H9 (cell line): ENCODE results near the gene RPA1. TPM values are rescaled to one million over a fixed set of nuclear protein-coding genes. Genes with fewer than 3 reads are reported as not detected.

Source experiments
- DNase-seq: peaks from one replicate; pipeline ENCODE4 v3.0.0-alpha.2; 2017
- H2AFZ ChIP-seq: one replicate; pipeline ENCODE4 v1.6.1; 2013; ENCODE audit warnings: mild to moderate bottlenecking, low read length, control low read depth, moderate library complexity
- H2AK5ac ChIP-seq: 2 replicates; pipeline ENCODE4 v1.6.1; 2013; ENCODE audit warnings: low read length, control low read depth, mixed read lengths; ENCODE audit not compliant: insufficient read length
- H2BK120ac ChIP-seq: one replicate; pipeline ENCODE4 v1.6.1; 2013; ENCODE audit warnings: low read depth, mild to moderate bottlenecking, low read length, control low read depth, inconsistent platforms; ENCODE audit not compliant: poor library complexity, severe bottlenecking
- H2BK12ac ChIP-seq: 2 replicates; pipeline ENCODE4 v1.6.1; 2013; ENCODE audit warnings: low read length, control low read depth, mixed read lengths, low read depth; ENCODE audit not compliant: insufficient read length
- H2BK15ac ChIP-seq: 2 replicates; pipeline ENCODE4 v1.6.1; 2013; ENCODE audit warnings: low read depth, low read length, control low read depth
- H2BK20ac ChIP-seq: one replicate; pipeline ENCODE4 v1.6.1; 2013; ENCODE audit warnings: low read depth, mild to moderate bottlenecking, low read length, control low read depth, inconsistent platforms; ENCODE audit not compliant: poor library complexity, severe bottlenecking
- H2BK5ac ChIP-seq: 2 replicates; pipeline ENCODE4 v1.6.1; 2013; ENCODE audit warnings: low read length, control low read depth, mixed read lengths; ENCODE audit not compliant: insufficient read length
- H3K14ac ChIP-seq: 2 replicates; pipeline ENCODE4 v1.6.1; 2013; ENCODE audit warnings: low read length, control low read depth; ENCODE audit not compliant: insufficient read depth
- H3K18ac ChIP-seq: 2 replicates; pipeline ENCODE4 v1.6.1; 2013; ENCODE audit warnings: low read depth, mild to moderate bottlenecking, mixed read lengths, low read length, control low read depth; ENCODE audit not compliant: insufficient read length
- H3K23ac ChIP-seq: 2 replicates; pipeline ENCODE4 v1.6.1; 2013; ENCODE audit warnings: low read length, control low read depth, mixed read lengths, low read depth; ENCODE audit not compliant: insufficient read length
- H3K23me2 ChIP-seq: 2 replicates; pipeline ENCODE4 v1.6.1; 2013; ENCODE audit warnings: low read depth, mild to moderate bottlenecking, mixed read lengths, low read length, control low read depth; ENCODE audit not compliant: insufficient read length, poor library complexity, severe bottlenecking
- H3K27ac ChIP-seq: 2 replicates; pipeline ENCODE4 v1.5.1; 2013; ENCODE audit warnings: low read length, control low read depth, mixed read lengths, low read depth; ENCODE audit not compliant: insufficient read length
- H3K27me3 ChIP-seq: 2 replicates; pipeline ENCODE4 v1.6.1; 2013; ENCODE audit warnings: low read length, control low read depth, inconsistent platforms; ENCODE audit not compliant: insufficient read depth
- H3K4ac ChIP-seq: 2 replicates; pipeline ENCODE4 v1.6.1; 2013; ENCODE audit warnings: low read depth, mild to moderate bottlenecking, control low read depth, inconsistent platforms, low read length, moderate library complexity
- H3K4me1 ChIP-seq: 2 replicates; pipeline ENCODE4 v1.6.1; 2013; ENCODE audit warnings: low read length, control low read depth, inconsistent platforms; ENCODE audit not compliant: insufficient read depth
- H3K4me2 ChIP-seq: 2 replicates; pipeline ENCODE4 v1.6.1; 2013; ENCODE audit warnings: low read length, control low read depth, mixed read lengths; ENCODE audit not compliant: insufficient read length, insufficient read depth
- H3K56ac ChIP-seq: 2 replicates; pipeline ENCODE4 v1.6.1; 2013; ENCODE audit warnings: low read depth, mild to moderate bottlenecking, mixed read lengths, low read length, control low read depth; ENCODE audit not compliant: insufficient read length
- H3K79me1 ChIP-seq: 2 replicates; pipeline ENCODE4 v1.6.1; 2013; ENCODE audit warnings: low read depth, mild to moderate bottlenecking, moderate library complexity, low read length, control low read depth, inconsistent platforms; ENCODE audit not compliant: insufficient read depth, poor library complexity, severe bottlenecking
- H3K79me2 ChIP-seq: 2 replicates; pipeline ENCODE4 v1.6.1; 2013; ENCODE audit warnings: low read length, control low read depth, inconsistent platforms; ENCODE audit not compliant: insufficient read depth
- H3K9ac ChIP-seq: 2 replicates; pipeline ENCODE4 v1.6.1; 2013; ENCODE audit warnings: low read length, control low read depth, mixed read lengths; ENCODE audit not compliant: insufficient read length; ENCODE audit errors: extremely low read depth
- H3K9me3 ChIP-seq: one replicate; pipeline ENCODE4 v1.6.1; 2013; ENCODE audit warnings: low read depth, low read length, inconsistent platforms; ENCODE audit not compliant: control insufficient read depth
- H3T11ph ChIP-seq: one replicate; pipeline ENCODE4 v1.6.1; 2013; ENCODE audit warnings: mild to moderate bottlenecking, low read length, control low read depth, inconsistent platforms
- H4K20me1 ChIP-seq: one replicate; pipeline ENCODE4 v1.6.1; 2013; ENCODE audit not compliant: control insufficient read depth, insufficient read length, insufficient read depth
- H4K5ac ChIP-seq: 2 replicates; pipeline ENCODE4 v1.6.1; 2013; ENCODE audit warnings: low read depth, mild to moderate bottlenecking, mixed read lengths, low read length, control low read depth; ENCODE audit not compliant: insufficient read length
- H4K8ac ChIP-seq: replicated peaks from 2 replicates; pipeline ENCODE4 v1.6.1; 2013; ENCODE audit warnings: low read length, control low read depth, mixed read lengths, low read depth; ENCODE audit not compliant: insufficient read length
- H4K91ac ChIP-seq: 2 replicates; pipeline ENCODE4 v1.6.1; 2013; ENCODE audit warnings: low read depth, mild to moderate bottlenecking, moderate library complexity, mixed read lengths, low read length, control low read depth; ENCODE audit not compliant: insufficient read length
- H3K27ac Mint-ChIP-seq, 3 experiments: 2 replicates in 2 of 3; 3 replicates in 1 of 3; pipeline ENCODE4 v1.8.0; 2020 to 2021; ENCODE audit warnings: mixed read lengths in 3 of 3, mild to moderate bottlenecking in 1 of 3, moderate library complexity in 1 of 3
- H3K27me3 Mint-ChIP-seq: 2 replicates; pipeline ENCODE4 v1.8.0; 2021; ENCODE audit warnings: low read depth, mild to moderate bottlenecking, moderate library complexity, mixed read lengths
- H3K36me3 Mint-ChIP-seq, 3 experiments: 2 replicates in 2 of 3; 3 replicates in 1 of 3; pipeline ENCODE4 v1.8.0; 2020 to 2021; ENCODE audit warnings: low read depth in 3 of 3, mixed read lengths in 3 of 3; ENCODE audit not compliant: insufficient read depth in 1 of 3
- H3K4me1 Mint-ChIP-seq, 2 experiments: 2 replicates each; pipeline ENCODE4 v1.8.0; 2020; ENCODE audit warnings: mixed read lengths in 2 of 2
- H3K4me3 Mint-ChIP-seq, 2 experiments: 2 replicates in 1 of 2; 3 replicates in 1 of 2; pipeline ENCODE4 v1.8.0; 2020 to 2021; ENCODE audit warnings: mild to moderate bottlenecking in 2 of 2, mixed read lengths in 2 of 2, moderate library complexity in 1 of 2
- H3K9me3 Mint-ChIP-seq, 2 experiments: 2 replicates in 1 of 2; 3 replicates in 1 of 2; pipeline ENCODE4 v1.8.0; 2020; ENCODE audit warnings: mild to moderate bottlenecking in 2 of 2, mixed read lengths in 2 of 2, moderate library complexity in 1 of 2
- CTCF ChIP-seq: fragments of 200-600 bp; sonication (generic); conservative IDR thresholded peaks from 3 replicates; pipeline ENCODE4 v1.8.0; 2021; ENCODE audit warnings: antibody characterized with exemption, mild to moderate bottlenecking
- WGBS: extraction: QIAGEN DNeasy Blood & Tissue Kit; methylation state at CpG from one replicate; pipeline ENCODE4 v1.1.7; 2013; ENCODE audit warnings: missing lambda C conversion rate, low lambda C conversion rate, mixed read lengths; ENCODE audit not compliant: insufficient read length; ENCODE audit errors: extremely low coverage; 5-methylcytosine and 5-hydroxymethylcytosine counted together
- total RNA-seq: library from RNA; stranded (reverse); gene quantifications from 2 replicates; pipeline ENCODE4 v1.2.1, GENCODE V29; 2021

RPA1 gene
- total RNA-seq, 1 experiment from 2014 or later: 215 TPM

GRCh38 chr17:1948517-1948825 is 118.7 kb downstream of the RPA1 start:
- no peak overlapping the region for H2BK15ac ChIP-seq
- no peak overlapping the region for H3K4me2 ChIP-seq
- H3K23me2 ChIP-seq: no peaks in the 10 kb centered on the region
- no peaks in the 10 kb centered on the region for H3K79me2 ChIP-seq
- H4K91ac ChIP-seq: no peak overlapping the region
- no peak overlapping the region for H2BK12ac ChIP-seq
- DNase-seq: no peak
- no peaks in the 10 kb centered on the region for H3K79me1 ChIP-seq
- H2AFZ ChIP-seq: no peak overlapping the region
- no peak overlapping the region for H4K5ac ChIP-seq
- H3K9ac ChIP-seq: no peak overlapping the region
- no CpG with 5 or more reads among the region's 14 CpGs for WGBS
- no peak overlapping the region for H3K4ac ChIP-seq
- no peak overlapping the region for H2BK120ac ChIP-seq
- no peak overlapping the region for H4K8ac ChIP-seq
- Mint-ChIP-seq H3K36me3 (no peaks in the 10 kb centered on the region), H3K27ac (no peak overlapping the region), H3K9me3 (no peaks in the 10 kb centered on the region; a peak in 2 of 5 replicates), H3K27me3 (peaks cover 48% of the 10 kb centered on the region), H3K4me1 (peaks cover 5 to 15% of the 10 kb centered on the region in 2 experiments; a peak in 3 of 4 replicates), H3K4me3 (no peak overlapping the region; a peak in 1 of 5 replicates)
- no peak overlapping the region for H2BK5ac ChIP-seq
- H3K23ac ChIP-seq: no peak overlapping the region
- H2AK5ac ChIP-seq: no peak overlapping the region
- no peak overlapping the region; the same call in 1 of the 2 replicates for H3K14ac ChIP-seq
- no peak overlapping the region for H2BK20ac ChIP-seq
- H3K56ac ChIP-seq: no peak overlapping the region
- no peak overlapping the region for H3K18ac ChIP-seq
- no peak for TF ChIP-seq CTCF
- H3K4me1 ChIP-seq: no peaks in the 10 kb centered on the region
- H3T11ph ChIP-seq: no peak overlapping the region
- no peak overlapping the region for H3K27ac ChIP-seq
- no peaks in the 10 kb centered on the region for H4K20me1 ChIP-seq
- no peaks in the 10 kb centered on the region for H3K9me3 ChIP-seq
- no peaks in the 10 kb centered on the region for H3K27me3 ChIP-seq

Other genes with a start within 250 kb of the RPA1 start
- gene SLC43A2, start 201.2 kb upstream of the RPA1 start, total RNA-seq: 11.8 and 12.9 TPM in 2 replicates
- 2.1 and 2.4 TPM in 2 replicates for gene SCARF1, start 184.3 kb upstream of the RPA1 start, total RNA-seq
- 5.4 and 6.0 TPM in 2 replicates for gene RILP, start 180.1 kb upstream of the RPA1 start, total RNA-seq
- gene PRPF8, start 145.1 kb upstream of the RPA1 start, total RNA-seq: 402 and 408 TPM in 2 replicates
- gene TLCD2, start 119.6 kb upstream of the RPA1 start, total RNA-seq: 1.3 and 1.5 TPM in 2 replicates
- gene WDR81, start 105.3 kb upstream of the RPA1 start, total RNA-seq: 20.2 and 22.5 TPM in 2 replicates
- gene SERPINF2, start 87.1 kb upstream of the RPA1 start, total RNA-seq: 0.50 and 0.68 TPM in 2 replicates
- gene SERPINF1, start 67.9 kb upstream of the RPA1 start, total RNA-seq: 19.6 and 22.5 TPM in 2 replicates
- gene SMYD4, start 103 bp upstream of the RPA1 start, total RNA-seq: 28.8 and 29.0 TPM in 2 replicates
- gene RTN4RL1, start 195.3 kb downstream of the RPA1 start, total RNA-seq: 0.18 and 0.22 TPM in 2 replicates
- 27.5 and 31.3 TPM in 2 replicates for gene DPH1, start 200.1 kb downstream of the RPA1 start, total RNA-seq
- 24.2 and 24.6 TPM in 2 replicates for gene OVCA2, start 212.0 kb downstream of the RPA1 start, total RNA-seq
- 1.8 and 2.7 TPM in 2 replicates for gene HIC1, start 225.1 kb downstream of the RPA1 start, total RNA-seq